PC-3 (cell line): ENCODE data around the gene PRDM12. TPM values are rescaled to one million over a fixed set of nuclear protein-coding genes. Genes with fewer than 3 reads are reported as not detected.

Experiments
- ATAC-seq: fragments of 200-7000 bp; cut with Tn5 transposase; 2 replicates; pipeline ENCODE4 v1.9.1; 2020; ENCODE audit warnings: mild to moderate bottlenecking, moderate library complexity
- BruUV-seq: library from RNA; stranded (reverse); fragments of 400-500 nt; replicated peaks from 2 replicates; lab custom pipeline; 2021; lab: Mats Ljungman, UMichigan
- CTCF ChIA-PET: fragments of 300-600 bp; sonication (Branson Sonifier 250); formaldehyde crosslinking; loops from one replicate; lab custom pipeline; 2022; ENCODE audit warnings: antibody characterized with exemption; lab: Charles Lee
- POLR2A ChIA-PET: fragments of 300-600 bp; sonication (Branson Sonifier 250); formaldehyde crosslinking; loops from one replicate; lab custom pipeline; 2022; ENCODE audit warnings: antibody characterized with exemption; ENCODE audit not compliant: unreplicated experiment; lab: Charles Lee
- DNase-seq: peaks from one replicate; pipeline ENCODE4 v3.0.0-alpha.2; 2015
- H2AFZ ChIP-seq: fragments of 300-600 bp; sonication (generic); 2 replicates; pipeline ENCODE4 v1.6.0; 2016; ENCODE audit warnings: antibody characterized with exemption, low read length
- H3F3A ChIP-seq: fragments of 300-600 bp; sonication (generic); one replicate; pipeline ENCODE4 v1.6.0; 2017; ENCODE audit warnings: antibody characterized with exemption, low read length, control low read depth, mild to moderate bottlenecking; ENCODE audit not compliant: unreplicated experiment
- H3K27ac ChIP-seq: fragments of 300-600 bp; sonication (generic); 2 replicates; pipeline ENCODE4 v1.5.1; 2016; ENCODE audit warnings: mild to moderate bottlenecking, low read length
- H3K27me3 ChIP-seq: fragments of 300-600 bp; sonication (generic); 2 replicates; pipeline ENCODE4 v1.6.1; 2016; ENCODE audit warnings: low read length, mixed read lengths
- H3K36me3 ChIP-seq: fragments of 300-600 bp; sonication (generic); 2 replicates; pipeline ENCODE4 v1.6.1; 2016; ENCODE audit warnings: low read depth, mixed run types, low read length, mixed read lengths
- H3K4me1 ChIP-seq: fragments of 300-600 bp; sonication (generic); 2 replicates; pipeline ENCODE4 v1.5.1; 2016; ENCODE audit warnings: low read length; ENCODE audit not compliant: insufficient read depth
- H3K4me2 ChIP-seq: fragments of 300-600 bp; sonication (generic); 2 replicates; pipeline ENCODE4 v1.6.0; 2016; ENCODE audit warnings: low read length
- H3K4me3 ChIP-seq: fragments of 300-600 bp; sonication (generic); 2 replicates; pipeline ENCODE4 v1.5.1; 2016; ENCODE audit warnings: mild to moderate bottlenecking, low read length, mixed read lengths
- H3K79me2 ChIP-seq: fragments of 300-600 bp; sonication (generic); 2 replicates; pipeline ENCODE4 v1.6.1; 2017; ENCODE audit warnings: low read length, mixed read lengths
- H3K9ac ChIP-seq: fragments of 300-600 bp; sonication (generic); 2 replicates; pipeline ENCODE4 v1.6.0; 2016; ENCODE audit warnings: mild to moderate bottlenecking, low read length
- H3K9me2 ChIP-seq: fragments of 300-600 bp; sonication (generic); replicated peaks from 2 replicates; pipeline ENCODE4 v1.6.1; 2016; ENCODE audit warnings: mixed run types, low read length, mixed read lengths
- H3K9me3 ChIP-seq: fragments of 300-600 bp; sonication (generic); 2 replicates; pipeline ENCODE4 v1.6.1; 2016; ENCODE audit warnings: low read length, mixed read lengths
- H4K20me1 ChIP-seq: fragments of 300-600 bp; sonication (generic); 2 replicates; pipeline ENCODE4 v1.6.1; 2016; ENCODE audit warnings: low read length, mixed read lengths
- EZH2 ChIP-seq: fragments of 300-600 bp; sonication (generic); IDR thresholded peaks from one replicate; pipeline ENCODE4 v1.6.1; 2017; ENCODE audit warnings: antibody characterized with exemption, mild to moderate bottlenecking, low read length; ENCODE audit not compliant: unreplicated experiment
- EZH2phosphoT487 ChIP-seq: fragments of 300-600 bp; sonication (generic); IDR thresholded peaks from 2 replicates; pipeline ENCODE4 v1.6.1; 2018; ENCODE audit warnings: mild to moderate bottlenecking, antibody characterized with exemption, low read length, borderline replicate concordance
- intact Hi-C: fragments of 100-400 bp; cut with micrococcal nuclease; formaldehyde crosslinking; loops from 2 replicates; pipeline ENCODE4 v1.9.0; 2023
- total RNA-seq: library from RNA; depleted of rRNA; stranded (reverse); fragments of >200 nt; gene quantifications from 2 replicates; pipeline ENCODE4 v1.2.3, GENCODE V29; 2014
- TF ChIP-seq, protein P1 (sequence below): fragments of 300-600 bp; sonication (generic); conservative IDR thresholded peaks from 2 replicates; pipeline ENCODE4 v1.5.1; 2017; ENCODE audit warnings: antibody characterized with exemption, low read depth, mild to moderate bottlenecking, low read length

Gene PRDM12
- total RNA-seq, 1 experiment from 2014 or later = not detected

- DNase-seq (no peak), ATAC-seq (no peak)
- H3K9ac ChIP-seq = no peak overlapping the region
- no peaks in the 10 kb centered on the region for H3K9me2 ChIP-seq
- peaks cover 14% of the 10 kb centered on the region for H3K27me3 ChIP-seq
- H3K4me3 ChIP-seq = no peak overlapping the region
- ChIA-PET CTCF (no interaction called here), POLR2A (no interaction called here)
- H2AFZ ChIP-seq = no peak overlapping the region
- H4K20me1 ChIP-seq = no peaks in the 10 kb centered on the region
- H3K36me3 ChIP-seq = no peaks in the 10 kb centered on the region
- TF ChIP-seq EZH2 = no peak
- TF ChIP-seq, protein P1, sequence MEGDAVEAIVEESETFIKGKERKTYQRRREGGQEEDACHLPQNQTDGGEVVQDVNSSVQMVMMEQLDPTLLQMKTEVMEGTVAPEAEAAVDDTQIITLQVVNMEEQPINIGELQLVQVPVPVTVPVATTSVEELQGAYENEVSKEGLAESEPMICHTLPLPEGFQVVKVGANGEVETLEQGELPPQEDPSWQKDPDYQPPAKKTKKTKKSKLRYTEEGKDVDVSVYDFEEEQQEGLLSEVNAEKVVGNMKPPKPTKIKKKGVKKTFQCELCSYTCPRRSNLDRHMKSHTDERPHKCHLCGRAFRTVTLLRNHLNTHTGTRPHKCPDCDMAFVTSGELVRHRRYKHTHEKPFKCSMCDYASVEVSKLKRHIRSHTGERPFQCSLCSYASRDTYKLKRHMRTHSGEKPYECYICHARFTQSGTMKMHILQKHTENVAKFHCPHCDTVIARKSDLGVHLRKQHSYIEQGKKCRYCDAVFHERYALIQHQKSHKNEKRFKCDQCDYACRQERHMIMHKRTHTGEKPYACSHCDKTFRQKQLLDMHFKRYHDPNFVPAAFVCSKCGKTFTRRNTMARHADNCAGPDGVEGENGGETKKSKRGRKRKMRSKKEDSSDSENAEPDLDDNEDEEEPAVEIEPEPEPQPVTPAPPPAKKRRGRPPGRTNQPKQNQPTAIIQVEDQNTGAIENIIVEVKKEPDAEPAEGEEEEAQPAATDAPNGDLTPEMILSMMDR = no peak
- no peak for TF ChIP-seq EZH2phosphoT487
- H3K4me1 ChIP-seq = no peaks in the 10 kb centered on the region
- H3F3A ChIP-seq = no peaks in the 10 kb centered on the region
- no peaks in the 10 kb centered on the region for H3K9me3 ChIP-seq
- intact Hi-C loops = no loop called here
- no peak overlapping the region for H3K4me2 ChIP-seq
- H3K79me2 ChIP-seq = no peaks in the 10 kb centered on the region
- H3K27ac ChIP-seq = no peak overlapping the region
- no TSS peak for BruUV-seq
These were observed 5.6 kb downstream of the PRDM12 start for GRCh38 chr9:130669965-130670364.

DNA sequence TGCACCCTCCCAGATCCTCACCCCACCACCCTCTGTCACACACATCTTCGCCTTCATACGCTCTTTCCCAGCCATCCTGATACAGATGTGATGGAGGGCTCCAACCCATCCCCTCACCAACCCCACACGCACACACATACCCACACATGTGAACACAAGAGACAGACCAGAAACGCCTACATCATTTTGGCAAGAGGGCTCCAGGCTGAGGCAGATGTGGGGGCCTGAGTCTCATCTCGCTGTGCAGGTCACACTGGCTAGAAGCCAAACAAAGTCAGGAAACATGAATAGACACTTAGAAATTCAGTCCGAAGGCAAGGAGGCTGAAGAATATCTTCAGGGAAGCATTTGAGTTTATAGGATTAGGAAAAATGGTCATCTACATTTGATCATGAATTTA, 6.2 kb downstream of the PRDM12 start:
- Histone ChIP-seq H3K36me3 (no peaks in the 10 kb centered on the region), H3K9ac (no peak overlapping the region), H2AFZ (no peak overlapping the region), H3K4me3 (no peak overlapping the region), H3K27ac (no peak overlapping the region), H3K4me1 (no peaks in the 10 kb centered on the region), H3K79me2 (no peaks in the 10 kb centered on the region), H3K9me2 (no peaks in the 10 kb centered on the region), H3F3A (no peaks in the 10 kb centered on the region), H3K27me3 (peaks cover 9% of the 10 kb centered on the region), H4K20me1 (no peaks in the 10 kb centered on the region), H3K9me3 (no peaks in the 10 kb centered on the region), H3K4me2 (no peak overlapping the region)
- no TSS peak for BruUV-seq
- intact Hi-C loops = no loop called here
- CTCF ChIA-PET = no interaction called here
- TF ChIP-seq, protein P1 = no peak
- TF ChIP-seq EZH2phosphoT487 = no peak
- no peak for DNase-seq
- POLR2A ChIA-PET = no interaction called here
- no peak for ATAC-seq

- CTCF ChIA-PET = no interaction called here
- Histone ChIP-seq H3K9me3 (no peaks in the 10 kb centered on the region), H3K79me2 (no peaks in the 10 kb centered on the region), H3K4me1 (no peaks in the 10 kb centered on the region), H3K9me2 (no peaks in the 10 kb centered on the region), H4K20me1 (no peaks in the 10 kb centered on the region), H3K4me3 (no peak overlapping the region), H3K36me3 (no peaks in the 10 kb centered on the region), H3K4me2 (no peak overlapping the region), H3K27me3 (no peaks in the 10 kb centered on the region), H3K9ac (no peak overlapping the region), H3F3A (no peaks in the 10 kb centered on the region), H3K27ac (no peak overlapping the region), H2AFZ (peak overlapping the region; percentile 45; the same call in 1 of the 2 replicates)
- intact Hi-C loops = no loop called here
- POLR2A ChIA-PET = no interaction called here
- BruUV-seq = no TSS peak
- TF ChIP-seq EZH2phosphoT487 (no peak), EZH2 (no peak)
- TF ChIP-seq, protein P1 = no peak
- DNase-seq (no peak), ATAC-seq (no peak)
These were observed 8.1 kb downstream of the PRDM12 start for GRCh38 chr9:130672466-130672865.
